HCT116 (cell line): ENCODE measurements around the gene UAP1.

Source experiments
- CEBPB ChIP-seq: IDR thresholded peaks from 2 replicates; pipeline ENCODE4 v1.6.1; 2012; ENCODE audit warnings: low read depth
- EGR1 ChIP-seq: IDR thresholded peaks from 2 replicates; pipeline ENCODE4 v1.6.1; 2012; ENCODE audit warnings: low read depth
- EZH2 ChIP-seq: fragments of 200-600 bp; sonication (generic); IDR thresholded peaks from 2 replicates; pipeline ENCODE4 v1.6.1; 2017; ENCODE audit warnings: antibody characterized with exemption, mixed run types
- EZH2phosphoT487 ChIP-seq: fragments of 200-600 bp; IDR thresholded peaks from 2 replicates; pipeline ENCODE4 v1.6.1; 2018; ENCODE audit warnings: antibody characterized with exemption, borderline replicate concordance
- JUND ChIP-seq: IDR thresholded peaks from 2 replicates; pipeline ENCODE4 v1.6.1; 2012
- POLR2A ChIP-seq: IDR thresholded peaks from 2 replicates; pipeline ENCODE4 v1.7.0; 2011; ENCODE audit warnings: borderline replicate concordance; ENCODE audit not compliant: insufficient read depth, insufficient read length; ENCODE audit errors: extremely low read depth
- POLR2AphosphoS5 ChIP-seq: IDR thresholded peaks from 2 replicates; pipeline ENCODE4 v1.6.1; 2011; ENCODE audit warnings: mild to moderate bottlenecking, low read depth, low read length, moderate library complexity
- TCF7L2 ChIP-seq: IDR thresholded peaks from 2 replicates; pipeline ENCODE4 v1.7.0; 2011; ENCODE audit warnings: borderline replicate concordance, inconsistent platforms; ENCODE audit not compliant: insufficient read depth, insufficient read length; ENCODE audit errors: extremely low read depth
- YY1 ChIP-seq: IDR thresholded peaks from 2 replicates; pipeline ENCODE4 v1.6.1; 2011; ENCODE audit warnings: low read length, low read depth, moderate library complexity, mild to moderate bottlenecking; ENCODE audit not compliant: insufficient replicate concordance; ENCODE audit errors: extremely low read depth
- ZNF274 ChIP-seq: fragments of 200-500 bp; sonication (Bioruptor generic); IDR thresholded peaks from 2 replicates; pipeline ENCODE4 v1.6.1; 2014; ENCODE audit warnings: mild to moderate bottlenecking, low read depth, low read length, inconsistent platforms
- TF ChIP-seq, protein P1 (sequence below), 3 experiments: fragments of 200-600 bp in 1 of 3; sonication (generic) in 1 of 3; IDR thresholded peaks in 2 of 3; conservative IDR thresholded peaks in 1 of 3; 2 replicates each; pipeline ENCODE4 v1.5.1; 2012 to 2017; ENCODE audit warnings: low read depth in 2 of 3, low read length in 2 of 3, antibody characterized with exemption in 1 of 3, borderline replicate concordance in 1 of 3, control low read depth in 1 of 3, mild to moderate bottlenecking in 1 of 3, mixed read lengths in 1 of 3, mixed run types in 1 of 3, moderate library complexity in 1 of 3; ENCODE audit not compliant: insufficient read depth in 1 of 3
- TF ChIP-seq, protein P2 (sequence below): IDR thresholded peaks from 2 replicates; pipeline ENCODE4 v1.6.1; 2012
- TF ChIP-seq, protein P3 (sequence below): IDR thresholded peaks from 2 replicates; pipeline ENCODE4 v1.6.1; 2011; ENCODE audit warnings: mild to moderate bottlenecking, low read length, moderate library complexity; ENCODE audit not compliant: insufficient replicate concordance; ENCODE audit errors: extremely low read depth

DNA sequence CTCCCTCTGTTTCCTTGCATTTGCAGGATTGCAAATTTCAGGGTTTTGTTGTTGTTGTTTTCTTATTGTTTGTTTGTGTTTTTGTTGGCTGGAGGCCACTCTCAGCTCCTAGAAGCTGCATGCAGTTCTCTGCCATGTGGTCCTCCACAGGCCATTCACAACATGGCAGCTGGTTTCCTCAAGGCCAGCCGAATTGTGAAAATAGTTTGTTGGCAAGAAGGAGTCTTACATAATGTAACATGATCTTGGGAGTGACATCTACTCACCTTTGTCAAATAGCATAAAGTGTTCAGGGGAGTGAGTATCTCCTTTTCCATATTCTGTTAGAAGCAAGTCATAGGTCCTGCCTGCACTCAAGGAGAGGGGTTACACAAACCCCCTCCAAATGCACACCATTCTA lies 10.6 kb upstream of the UAP1 start:
- no peak for TF ChIP-seq JUND
- TF ChIP-seq POLR2AphosphoS5 = no peak
- no peak for TF ChIP-seq TCF7L2
- TF ChIP-seq, protein P1, sequence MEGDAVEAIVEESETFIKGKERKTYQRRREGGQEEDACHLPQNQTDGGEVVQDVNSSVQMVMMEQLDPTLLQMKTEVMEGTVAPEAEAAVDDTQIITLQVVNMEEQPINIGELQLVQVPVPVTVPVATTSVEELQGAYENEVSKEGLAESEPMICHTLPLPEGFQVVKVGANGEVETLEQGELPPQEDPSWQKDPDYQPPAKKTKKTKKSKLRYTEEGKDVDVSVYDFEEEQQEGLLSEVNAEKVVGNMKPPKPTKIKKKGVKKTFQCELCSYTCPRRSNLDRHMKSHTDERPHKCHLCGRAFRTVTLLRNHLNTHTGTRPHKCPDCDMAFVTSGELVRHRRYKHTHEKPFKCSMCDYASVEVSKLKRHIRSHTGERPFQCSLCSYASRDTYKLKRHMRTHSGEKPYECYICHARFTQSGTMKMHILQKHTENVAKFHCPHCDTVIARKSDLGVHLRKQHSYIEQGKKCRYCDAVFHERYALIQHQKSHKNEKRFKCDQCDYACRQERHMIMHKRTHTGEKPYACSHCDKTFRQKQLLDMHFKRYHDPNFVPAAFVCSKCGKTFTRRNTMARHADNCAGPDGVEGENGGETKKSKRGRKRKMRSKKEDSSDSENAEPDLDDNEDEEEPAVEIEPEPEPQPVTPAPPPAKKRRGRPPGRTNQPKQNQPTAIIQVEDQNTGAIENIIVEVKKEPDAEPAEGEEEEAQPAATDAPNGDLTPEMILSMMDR (IDR thresholded peaks at IDR 0.05 in 2 of 3, conservative IDR thresholded peaks at IDR 0.05 in 1 of 3; ENCODE audit: borderline replicate concordance in 1 of 3, insufficient read depth in 1 of 3, low read depth in 2 of 3, low read length in 2 of 3) = no peak
- TF ChIP-seq, protein P2, sequence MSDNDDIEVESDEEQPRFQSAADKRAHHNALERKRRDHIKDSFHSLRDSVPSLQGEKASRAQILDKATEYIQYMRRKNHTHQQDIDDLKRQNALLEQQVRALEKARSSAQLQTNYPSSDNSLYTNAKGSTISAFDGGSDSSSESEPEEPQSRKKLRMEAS = no peak
- no peak for TF ChIP-seq CEBPB
- TF ChIP-seq, protein P3, sequence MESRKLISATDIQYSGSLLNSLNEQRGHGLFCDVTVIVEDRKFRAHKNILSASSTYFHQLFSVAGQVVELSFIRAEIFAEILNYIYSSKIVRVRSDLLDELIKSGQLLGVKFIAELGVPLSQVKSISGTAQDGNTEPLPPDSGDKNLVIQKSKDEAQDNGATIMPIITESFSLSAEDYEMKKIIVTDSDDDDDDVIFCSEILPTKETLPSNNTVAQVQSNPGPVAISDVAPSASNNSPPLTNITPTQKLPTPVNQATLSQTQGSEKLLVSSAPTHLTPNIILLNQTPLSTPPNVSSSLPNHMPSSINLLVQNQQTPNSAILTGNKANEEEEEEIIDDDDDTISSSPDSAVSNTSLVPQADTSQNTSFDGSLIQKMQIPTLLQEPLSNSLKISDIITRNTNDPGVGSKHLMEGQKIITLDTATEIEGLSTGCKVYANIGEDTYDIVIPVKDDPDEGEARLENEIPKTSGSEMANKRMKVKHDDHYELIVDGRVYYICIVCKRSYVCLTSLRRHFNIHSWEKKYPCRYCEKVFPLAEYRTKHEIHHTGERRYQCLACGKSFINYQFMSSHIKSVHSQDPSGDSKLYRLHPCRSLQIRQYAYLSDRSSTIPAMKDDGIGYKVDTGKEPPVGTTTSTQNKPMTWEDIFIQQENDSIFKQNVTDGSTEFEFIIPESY = no peak
- no peak for TF ChIP-seq EZH2
- no peak for TF ChIP-seq POLR2A
- no peak for TF ChIP-seq YY1
- TF ChIP-seq EZH2phosphoT487 = no peak
- no peak for TF ChIP-seq ZNF274
- no peak for TF ChIP-seq EGR1
